GM21367 (cell line): ENCODE data around the gene ANKRD42.

Source experiments
- ATAC-seq: cut with Tn5 transposase; IDR thresholded peaks from one replicate; pipeline ENCODE4 v1.9.1; 2021; ENCODE audit not compliant: unreplicated experiment

The ANKRD42 gene

DNA sequence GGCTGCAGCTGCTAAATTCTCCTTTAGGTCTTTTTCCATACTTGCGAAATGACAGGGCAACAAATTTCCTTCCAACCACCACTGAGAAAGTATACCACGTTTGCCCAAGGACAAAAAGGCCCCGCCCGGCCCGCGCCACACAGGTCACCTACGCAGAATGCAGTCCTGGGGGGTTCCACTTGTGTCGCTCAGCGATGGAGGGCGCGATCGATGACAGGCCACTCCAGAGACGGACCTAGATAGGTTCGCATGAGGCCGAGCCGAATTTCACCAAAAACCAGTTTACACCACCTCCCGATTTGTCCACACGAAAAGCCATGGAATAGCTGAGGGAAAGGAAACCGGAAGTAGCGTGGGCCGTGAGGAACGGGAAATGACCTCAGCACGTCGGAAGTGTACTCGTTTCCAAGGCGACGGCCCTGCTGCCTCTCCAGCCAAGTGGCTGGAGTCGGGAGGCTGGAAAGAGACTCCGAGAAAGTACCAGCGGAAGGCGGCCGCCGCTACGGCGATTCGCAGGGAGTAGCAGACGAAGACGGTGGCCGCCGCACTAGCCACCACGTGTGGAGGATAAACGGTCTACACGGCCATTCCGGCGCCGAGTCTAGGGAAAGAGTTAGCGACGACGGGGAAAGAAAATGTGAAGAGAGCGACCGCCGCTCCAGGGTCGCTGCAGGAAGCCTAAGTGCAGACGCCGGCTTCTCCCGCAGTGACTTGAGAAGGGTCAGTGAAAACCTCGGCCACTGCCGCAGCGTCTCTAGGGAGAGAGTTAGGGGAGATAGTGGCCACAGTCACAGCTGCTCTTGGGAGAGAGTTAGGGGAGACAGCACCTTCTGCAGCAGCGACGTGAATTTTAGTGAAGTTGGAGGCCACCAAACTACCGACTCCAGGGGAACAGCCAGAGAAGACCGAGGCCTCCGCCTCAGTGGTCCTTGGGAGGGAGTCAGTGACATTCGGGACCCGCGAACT is at the start of gene ANKRD42:
Gene ANKRD42 (plus strand): TSS at position 398 of the 966 bp plus-strand sequence. CDS start 959 bp downstream, outside the sequence.
- ATAC-seq, result peak; percentile 91

DNA sequence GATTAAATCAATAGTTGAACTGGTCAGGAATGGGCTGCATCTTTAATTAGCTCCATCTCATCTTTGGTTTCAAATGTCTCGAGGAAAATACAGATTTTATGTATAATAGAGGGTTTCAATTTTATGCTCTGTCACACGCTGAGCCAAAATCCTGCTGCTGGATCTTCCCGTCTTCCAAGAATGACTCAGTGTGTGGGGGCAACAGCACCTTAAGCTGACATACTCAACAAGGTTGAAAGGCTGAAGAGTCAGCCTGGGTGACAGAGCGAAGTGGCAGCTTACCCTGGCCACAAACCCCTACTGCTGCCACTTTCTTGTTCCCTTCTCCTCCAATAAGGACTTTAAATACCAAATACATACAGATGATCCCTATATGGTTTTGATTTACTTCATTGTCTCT is 45.6 kb upstream of the ANKRD42 start:
- no peak for ATAC-seq

DNA sequence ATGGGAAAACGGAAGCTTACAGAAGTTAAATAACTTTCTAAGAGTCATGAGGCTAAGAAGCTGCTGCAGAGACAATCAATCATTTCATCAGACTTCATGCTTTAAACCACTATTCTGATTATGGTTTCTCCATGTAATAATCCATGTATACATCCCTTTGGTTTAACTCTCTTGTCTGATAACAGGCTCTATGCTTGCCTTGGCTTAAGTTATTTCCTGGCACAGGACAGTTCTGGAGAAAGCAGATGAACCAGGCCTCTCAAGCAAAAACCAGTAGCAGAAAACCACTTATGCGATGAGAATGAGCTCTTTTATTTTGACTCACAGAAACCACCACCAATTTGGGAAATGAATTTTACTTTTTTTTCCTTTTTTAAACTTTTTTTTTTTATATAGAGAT is 43.1 kb upstream of the ANKRD42 start:
- ATAC-seq, result no peak

- no peak for ATAC-seq
Observed at GRCh38 chr11:83151274-83151977, 42.1 kb upstream of the ANKRD42 start.

- ATAC-seq, result no peak
Observed at GRCh38 chr11:83152264-83152663, 41.2 kb upstream of the ANKRD42 start.

- no peak for ATAC-seq
Observed at GRCh38 chr11:83153764-83154163, 39.7 kb upstream of the ANKRD42 start.

- peak; percentile 94 for ATAC-seq
Observed at GRCh38 chr11:83156144-83156995, 37.1 kb upstream of the ANKRD42 start.

GRCh38 chr11:83156996-83157593 is 36.4 kb upstream of the ANKRD42 start, which contains the start of gene PCF11:
TSS of gene PCF11 (plus strand) at chr11:83157131. CDS start at chr11:83157440, 309 bp downstream.
- no peak for ATAC-seq

DNA sequence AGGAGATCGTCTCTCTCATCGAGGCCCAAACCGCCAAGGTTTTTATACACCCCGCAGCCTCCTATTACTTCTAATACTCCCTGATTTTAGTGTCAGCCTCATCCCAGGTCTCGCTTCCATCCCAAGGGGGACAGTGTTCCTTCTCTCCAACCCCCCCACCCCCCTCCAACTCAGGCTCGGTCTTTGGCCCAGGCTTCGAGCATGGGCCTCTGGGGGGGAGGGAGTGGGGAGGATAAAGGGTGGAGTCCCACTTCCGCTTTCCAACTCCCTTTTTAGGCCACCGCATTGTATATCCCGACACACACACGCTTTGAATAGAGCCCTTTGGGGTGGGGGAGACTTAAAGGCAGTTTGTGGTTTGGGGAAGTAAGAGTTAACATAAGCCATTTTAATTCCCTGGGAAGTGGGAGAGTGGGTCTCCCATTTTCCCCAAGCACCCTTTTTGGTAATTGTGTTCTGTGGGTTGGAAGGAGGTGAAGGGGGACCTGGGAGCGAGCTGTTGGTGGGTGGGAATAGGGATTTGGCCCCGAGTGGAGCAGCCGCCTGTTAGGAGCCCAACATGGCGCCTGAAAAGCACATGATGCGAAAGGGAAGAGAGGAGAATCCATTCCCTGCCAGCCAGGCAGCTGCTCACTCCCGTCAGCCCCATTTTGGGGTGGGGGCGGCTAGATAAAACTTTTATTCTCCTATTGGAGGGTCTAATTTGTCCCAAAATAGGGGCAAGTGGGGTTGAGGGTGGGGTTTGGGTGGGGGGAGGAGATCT is 35.7 kb upstream of the ANKRD42 start:
- no peak for ATAC-seq

DNA sequence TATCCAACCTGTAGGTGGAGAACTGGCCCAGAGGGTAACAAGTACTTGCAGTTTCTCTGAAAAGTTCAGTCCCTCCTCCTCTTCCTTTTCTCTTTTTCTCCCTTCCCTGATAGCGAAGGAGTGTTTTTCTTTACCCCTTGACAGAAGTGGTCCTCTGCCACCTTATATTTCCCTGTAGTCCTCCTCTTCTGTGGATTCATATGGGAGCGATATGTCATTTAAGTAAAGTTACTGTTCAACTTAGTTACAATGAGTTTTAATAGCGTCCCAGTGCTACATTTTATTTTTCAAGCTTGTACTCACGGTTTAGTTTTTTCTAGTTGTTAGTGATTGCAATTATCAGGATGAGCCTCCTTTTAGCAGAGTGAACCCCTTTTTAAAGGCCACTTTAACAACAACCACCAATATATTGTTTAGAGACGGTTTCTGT is 35.1 kb upstream of the ANKRD42 start:
- ATAC-seq, result no peak

DNA sequence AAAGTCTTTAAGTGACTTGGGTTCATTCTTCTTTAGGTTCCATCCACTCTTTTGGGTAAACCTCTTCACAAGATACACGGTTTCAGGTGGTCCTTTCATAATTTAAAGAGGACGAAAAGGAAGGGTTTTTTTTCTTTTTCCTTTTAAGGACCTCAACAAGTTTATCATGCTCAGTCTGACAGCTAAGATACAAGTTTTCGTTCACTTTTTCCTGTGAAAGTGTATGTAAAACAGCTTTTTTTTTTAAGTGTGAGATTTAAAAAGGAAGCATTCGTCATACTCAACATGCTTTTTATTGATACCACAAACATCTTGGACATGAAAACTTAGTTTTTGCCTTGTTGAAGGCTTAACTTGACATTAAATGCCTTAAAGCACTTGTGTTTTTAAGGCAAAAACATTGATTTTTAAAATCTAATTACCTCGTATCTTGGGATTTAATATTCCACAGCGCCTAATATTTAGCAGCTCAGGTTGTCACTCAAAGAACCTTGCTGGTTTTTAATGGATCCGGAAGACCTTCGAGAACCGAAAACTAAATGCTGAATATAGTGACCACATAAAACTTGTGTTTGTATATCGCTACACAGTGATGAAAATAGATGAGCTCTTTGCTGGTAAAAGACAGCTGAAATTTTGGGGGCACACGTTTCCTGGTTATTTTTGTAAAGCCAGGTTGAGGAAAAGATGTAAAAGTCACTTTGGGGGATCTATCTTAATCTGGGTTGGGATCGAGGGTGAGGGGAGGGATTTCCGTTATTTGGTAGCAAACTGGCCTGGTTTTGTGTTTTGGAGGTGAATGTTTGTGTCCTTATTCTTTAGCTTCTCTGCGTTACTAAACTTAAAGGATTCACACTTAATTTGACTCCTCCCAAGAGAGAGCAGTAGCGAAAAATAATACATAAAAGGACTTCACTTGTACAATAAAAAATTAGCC is 34.3 kb upstream of the ANKRD42 start:
- no peak for ATAC-seq

- no peak for ATAC-seq
Observed at GRCh38 chr11:83159902-83160865, 33.3 kb upstream of the ANKRD42 start.

DNA sequence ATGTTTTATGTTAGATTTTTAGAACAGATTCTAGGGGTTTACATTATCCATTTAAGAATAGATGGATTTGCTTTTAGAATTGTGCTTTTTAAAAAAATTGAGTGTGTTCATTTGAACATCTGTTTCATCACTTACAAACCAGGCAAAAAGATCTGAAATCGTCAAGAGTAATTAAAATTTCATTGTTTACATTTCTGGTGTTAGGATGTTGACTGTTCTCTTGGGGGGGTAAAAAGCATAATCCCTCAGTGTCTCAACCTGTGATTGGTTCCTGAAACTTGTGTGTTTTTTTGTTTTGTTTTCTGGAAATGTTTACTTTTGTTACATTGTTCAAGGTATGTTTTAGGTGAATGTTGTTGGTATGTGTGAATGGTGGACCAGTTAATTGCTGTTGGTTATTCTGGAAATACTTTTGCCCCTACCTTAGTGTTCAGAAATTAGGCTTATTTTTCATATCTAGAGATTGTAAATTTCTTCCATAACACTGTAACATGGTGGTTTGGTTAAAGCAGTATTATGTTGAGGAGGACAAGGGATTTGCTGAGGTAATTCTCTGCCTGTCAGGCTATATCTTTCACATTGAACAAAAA is 31.8 kb upstream of the ANKRD42 start:
- ATAC-seq, result no peak

- ATAC-seq, result peak; percentile 42
Observed at GRCh38 chr11:83162377-83162776, 31.1 kb upstream of the ANKRD42 start.

GRCh38 chr11:83166193-83166866 is 27.2 kb upstream of the ANKRD42 start:
- ATAC-seq, result no peak

GRCh38 chr11:83168756-83169155 is 24.8 kb upstream of the ANKRD42 start:
- no peak for ATAC-seq

GRCh38 chr11:83170865-83171264 is 22.6 kb upstream of the ANKRD42 start:
- ATAC-seq, result no peak
